ENCODE results near the gene LHPP.

- TF ChIP-seq CTCF (IDR thresholded peaks at IDR 0.05): no peak
- no peak for TF ChIP-seq POLR2A (IDR thresholded peaks at IDR 0.05)
Observed at GRCh38 chr10:124554085-124554858, 92.6 kb downstream of the LHPP start.

Data from transverse colon (tissue), 3 donors.